ENCODE measurements around the gene DIAPH2. TPM values are rescaled to one million over a fixed set of nuclear protein-coding genes. Genes with fewer than 3 reads are reported as not detected.

Gene DIAPH2
- total RNA-seq, 1 donor, result 42.3 TPM

GRCh38 chrX:97294041-97294440, 609.4 kb downstream of the DIAPH2 start:
- no peak for TF ChIP-seq CTCF (IDR thresholded peaks at IDR 0.05; ENCODE audit: insufficient read depth, low read length)
- H3K4me3 ChIP-seq (ENCODE audit: low read depth, low read length), result no peak overlapping the region
- DNase-seq (ENCODE audit: low read depth), result no peak

- no peak overlapping the region for H3K4me3 ChIP-seq (ENCODE audit: low read depth, low read length)
- DNase-seq (ENCODE audit: low read depth), result no peak
- TF ChIP-seq CTCF (IDR thresholded peaks at IDR 0.05; ENCODE audit: insufficient read depth, low read length), result no peak
These were observed 611.3 kb downstream of the DIAPH2 start for GRCh38 chrX:97295954-97296353.

GRCh38 chrX:97306771-97307470, 622.3 kb downstream of the DIAPH2 start:
- no peak overlapping the region for H3K4me3 ChIP-seq (ENCODE audit: low read depth, low read length)
- TF ChIP-seq CTCF (IDR thresholded peaks at IDR 0.05; ENCODE audit: insufficient read depth, low read length), result no peak
- DNase-seq (ENCODE audit: low read depth), result no peak

- DNase-seq (ENCODE audit: low read depth), result peak; percentile 8
- TF ChIP-seq CTCF (IDR thresholded peaks at IDR 0.05; ENCODE audit: insufficient read depth, low read length), result no peak
- no peak overlapping the region for H3K4me3 ChIP-seq (ENCODE audit: low read depth, low read length)
These were observed 623.5 kb downstream of the DIAPH2 start for GRCh38 chrX:97308171-97308570.

- no peak for TF ChIP-seq CTCF (IDR thresholded peaks at IDR 0.05; ENCODE audit: insufficient read depth, low read length)
- DNase-seq (ENCODE audit: low read depth), result no peak
- no peak overlapping the region for H3K4me3 ChIP-seq (ENCODE audit: low read depth, low read length)
These were observed 625.0 kb downstream of the DIAPH2 start for GRCh38 chrX:97309487-97310116.

- no peak overlapping the region for H3K4me3 ChIP-seq (ENCODE audit: low read depth, low read length)
- no peak for TF ChIP-seq CTCF (IDR thresholded peaks at IDR 0.05; ENCODE audit: insufficient read depth, low read length)
- peak; percentile 5 for DNase-seq (ENCODE audit: low read depth)
These were observed 625.7 kb downstream of the DIAPH2 start for GRCh38 chrX:97310373-97310772.
